ENCODE results near the gene SCLY. TPM values are rescaled to one million over a fixed set of nuclear protein-coding genes. Genes with fewer than 3 reads are reported as not detected.
A peak's percentile ranks its signal among the peaks of the same experiment; 100 is the strongest.

SCLY gene
- total RNA-seq, 4 donors from 2014 or later: 5.5 to 14.5 (median 9.6) TPM

DNA sequence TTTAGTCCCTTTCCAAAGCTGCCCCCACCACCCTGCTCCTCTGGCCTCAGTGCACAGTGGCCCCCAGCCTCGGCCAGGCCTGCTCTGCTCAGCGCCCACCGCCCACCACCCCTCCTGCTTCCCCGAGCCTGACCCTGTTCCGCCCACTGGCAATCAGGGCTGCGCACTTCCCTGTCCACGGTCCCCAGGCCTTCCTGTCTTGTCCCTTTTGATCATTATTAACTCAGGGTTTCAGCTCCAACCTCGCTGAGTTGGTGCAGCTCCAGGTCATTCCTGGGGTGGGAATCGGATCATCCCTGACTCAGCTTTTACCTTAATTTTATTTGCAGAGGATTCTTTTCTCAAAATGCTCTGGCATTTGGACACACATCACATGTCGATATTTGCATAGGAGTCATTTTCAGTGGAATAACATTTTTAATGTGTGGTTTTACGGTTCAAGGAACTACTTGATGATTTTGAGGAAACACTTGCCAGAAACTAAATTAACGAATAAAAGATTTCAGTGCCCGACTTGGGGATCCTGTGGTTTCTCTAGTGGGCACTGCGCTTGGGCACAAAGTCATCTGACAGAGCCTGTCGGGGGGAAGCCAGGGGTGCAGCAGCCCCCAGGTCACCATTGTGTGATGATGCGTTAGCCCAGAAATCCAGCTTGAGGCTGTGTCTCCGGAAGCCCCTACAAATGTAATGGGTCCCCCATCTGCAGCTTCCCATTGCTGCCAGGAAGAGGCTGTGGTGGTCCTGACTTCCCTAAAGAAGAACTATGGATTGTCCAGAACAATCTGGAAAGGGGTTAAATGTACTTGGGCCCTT is 38.3 kb downstream of the SCLY start:
- H3K4me3 ChIP-seq: no peak overlapping the region
- no peaks in the 10 kb centered on the region for H3K36me3 ChIP-seq
- no peak for TF ChIP-seq POLR2AphosphoS5 (IDR thresholded peaks at IDR 0.05)
- no peak for TF ChIP-seq EP300 (IDR thresholded peaks at IDR 0.05)
- TF ChIP-seq, protein P1, sequence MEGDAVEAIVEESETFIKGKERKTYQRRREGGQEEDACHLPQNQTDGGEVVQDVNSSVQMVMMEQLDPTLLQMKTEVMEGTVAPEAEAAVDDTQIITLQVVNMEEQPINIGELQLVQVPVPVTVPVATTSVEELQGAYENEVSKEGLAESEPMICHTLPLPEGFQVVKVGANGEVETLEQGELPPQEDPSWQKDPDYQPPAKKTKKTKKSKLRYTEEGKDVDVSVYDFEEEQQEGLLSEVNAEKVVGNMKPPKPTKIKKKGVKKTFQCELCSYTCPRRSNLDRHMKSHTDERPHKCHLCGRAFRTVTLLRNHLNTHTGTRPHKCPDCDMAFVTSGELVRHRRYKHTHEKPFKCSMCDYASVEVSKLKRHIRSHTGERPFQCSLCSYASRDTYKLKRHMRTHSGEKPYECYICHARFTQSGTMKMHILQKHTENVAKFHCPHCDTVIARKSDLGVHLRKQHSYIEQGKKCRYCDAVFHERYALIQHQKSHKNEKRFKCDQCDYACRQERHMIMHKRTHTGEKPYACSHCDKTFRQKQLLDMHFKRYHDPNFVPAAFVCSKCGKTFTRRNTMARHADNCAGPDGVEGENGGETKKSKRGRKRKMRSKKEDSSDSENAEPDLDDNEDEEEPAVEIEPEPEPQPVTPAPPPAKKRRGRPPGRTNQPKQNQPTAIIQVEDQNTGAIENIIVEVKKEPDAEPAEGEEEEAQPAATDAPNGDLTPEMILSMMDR (IDR thresholded peaks at IDR 0.05): no peak
- TF ChIP-seq POLR2A (IDR thresholded peaks at IDR 0.05): no peak
- WGBS: 83% methylated on average over 17 of the region's 17 CpGs
- H3K4me1 ChIP-seq: peaks cover 15% of the 10 kb centered on the region
- peak; percentile 54 to 79 for DNase-seq (ENCODE audit: low spot score in 2 of 2)
- H3K27ac ChIP-seq: peak overlapping the region; percentile 65
- no peaks in the 10 kb centered on the region for H3K9me3 ChIP-seq
- H3K27me3 ChIP-seq: no peaks in the 10 kb centered on the region

DNA sequence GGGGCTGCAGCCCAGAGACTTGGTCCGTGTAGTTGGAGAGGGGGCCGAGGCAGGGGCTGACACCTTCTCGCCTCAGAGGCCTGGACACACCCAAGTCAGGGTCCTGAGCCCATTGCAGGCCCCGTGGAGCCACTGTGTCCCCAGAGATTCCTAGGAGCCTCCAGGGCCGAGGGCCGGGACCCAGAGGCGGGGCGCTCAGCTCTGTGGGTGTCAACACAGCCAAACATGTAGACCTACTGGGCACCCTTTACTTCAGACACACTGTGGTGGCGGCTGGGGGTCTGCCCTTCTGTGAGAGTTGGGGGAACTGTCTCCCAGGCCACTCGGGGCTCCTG is 38.9 kb downstream of the SCLY start:
- H3K27ac ChIP-seq: no peak overlapping the region
- H3K27me3 ChIP-seq: no peaks in the 10 kb centered on the region
- no peaks in the 10 kb centered on the region for H3K36me3 ChIP-seq
- 70% methylated on average over 2 of the region's 10 CpGs for WGBS
- H3K4me3 ChIP-seq: no peak overlapping the region
- peaks cover 15% of the 10 kb centered on the region for H3K4me1 ChIP-seq
- peak; percentile 50 to 73 for DNase-seq (ENCODE audit: low spot score in 2 of 2)
- no peaks in the 10 kb centered on the region for H3K9me3 ChIP-seq
- TF ChIP-seq, protein P1 (IDR thresholded peaks at IDR 0.05): no peak

DNA sequence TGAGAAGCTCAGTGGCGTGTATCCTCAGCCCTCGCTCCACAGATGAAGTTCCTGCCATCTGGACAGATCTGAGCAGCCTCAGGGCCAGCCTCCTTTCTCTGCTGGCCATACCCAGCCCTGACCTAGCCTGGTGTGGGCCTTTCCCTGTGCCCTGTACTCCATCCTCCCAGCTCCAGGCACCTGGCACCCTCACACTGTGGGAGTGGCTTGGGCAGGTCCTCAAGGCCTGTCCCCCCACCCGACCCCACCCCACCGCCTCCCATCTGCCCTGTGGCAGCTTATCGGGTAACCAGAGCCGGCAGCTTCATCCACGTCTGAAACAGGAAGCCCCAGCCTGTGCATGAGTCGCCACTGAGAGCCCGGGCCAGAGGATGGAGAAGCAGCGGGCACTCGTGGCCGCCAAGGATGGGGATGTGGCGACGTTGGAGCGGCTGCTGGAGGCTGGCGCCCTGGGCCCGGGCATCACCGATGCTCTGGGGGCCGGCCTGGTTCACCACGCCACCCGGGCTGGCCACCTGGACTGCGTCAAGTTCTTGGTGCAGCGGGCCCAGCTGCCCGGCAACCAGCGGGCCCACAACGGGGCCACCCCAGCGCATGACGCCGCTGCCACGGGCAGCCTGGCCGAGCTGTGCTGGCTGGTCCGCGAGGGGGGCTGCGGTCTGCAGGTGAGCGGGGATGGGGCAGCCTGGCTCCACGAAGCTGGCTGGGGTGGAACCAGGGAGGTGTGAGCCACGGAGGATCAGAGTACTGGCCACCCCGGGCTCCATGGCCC is 39.4 kb downstream of the SCLY start, which contains the start of gene ESPNL:
Gene ESPNL (plus strand): TSS at position 292 of the 772 bp plus-strand sequence. CDS start 80 bp downstream, at position 372.
- Histone ChIP-seq H3K4me1 (peaks cover 15% of the 10 kb centered on the region), H3K9me3 (no peaks in the 10 kb centered on the region), H3K4me3 (no peak within 1 kb of the TSS), H3K36me3 (no peaks in the 10 kb centered on the region), H3K27me3 (no peaks in the 10 kb centered on the region), H3K27ac (no peak within 1 kb of the TSS)
- TF ChIP-seq, protein P1 (IDR thresholded peaks at IDR 0.05): no peak
- TF ChIP-seq POLR2A (IDR thresholded peaks at IDR 0.05): no peak
- no peak for TF ChIP-seq POLR2AphosphoS5 (IDR thresholded peaks at IDR 0.05)
- TF ChIP-seq EP300 (IDR thresholded peaks at IDR 0.05): no peak
- DNase-seq (ENCODE audit: low spot score in 2 of 2): peak; percentile 55 to 67
- 64% methylated on average over 6 of the region's 38 CpGs for WGBS

DNA sequence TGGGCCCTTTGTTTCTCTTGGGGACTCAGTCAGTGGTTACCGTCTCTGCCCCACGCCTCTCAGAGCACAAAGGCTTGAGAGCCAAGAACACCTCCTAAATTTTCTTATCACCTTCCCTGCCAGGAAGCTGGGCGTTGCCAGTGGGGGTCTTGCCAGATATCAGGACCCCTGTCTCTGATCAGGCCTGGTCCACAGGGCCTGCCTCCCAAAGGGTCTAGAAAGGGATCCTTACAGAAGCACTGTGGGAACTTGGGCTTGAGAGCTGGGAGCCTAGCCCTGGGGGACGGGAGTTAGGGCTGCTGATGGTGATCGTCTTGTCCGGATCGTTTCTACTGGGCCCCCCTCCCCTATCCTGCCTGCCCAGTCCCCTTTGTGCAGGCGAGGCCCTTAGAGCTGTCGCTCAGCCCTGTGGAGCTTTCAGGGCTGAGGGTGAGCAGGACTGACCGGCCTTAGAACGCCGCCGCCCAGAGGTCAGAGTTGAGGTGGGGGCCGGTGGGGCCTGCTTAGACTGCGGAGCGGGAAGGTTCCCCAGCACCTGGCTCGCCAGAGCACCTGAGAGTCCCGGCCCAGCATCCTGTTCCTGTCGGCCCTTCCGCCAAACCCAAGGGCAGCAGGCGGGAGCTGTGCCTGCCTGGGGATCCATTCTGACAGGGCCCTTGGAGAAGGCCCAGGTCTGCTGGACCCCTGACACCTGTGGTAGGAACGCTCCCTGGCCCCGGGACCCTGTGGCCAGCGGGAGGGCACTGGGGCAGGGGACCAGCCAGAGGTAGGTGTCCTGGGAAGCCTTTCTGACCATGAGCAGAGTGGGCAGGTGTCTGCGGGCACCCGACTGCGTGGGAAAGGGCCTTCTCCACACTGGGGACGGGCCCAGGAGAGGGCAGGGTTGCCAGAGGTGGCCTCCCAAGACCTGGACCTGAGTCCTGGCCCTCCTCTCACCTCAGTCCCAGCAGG is 40.3 kb downstream of the SCLY start:
- no peak overlapping the region for H3K4me3 ChIP-seq
- TF ChIP-seq POLR2AphosphoS5 (IDR thresholded peaks at IDR 0.05): no peak
- TF ChIP-seq EP300 (IDR thresholded peaks at IDR 0.05): no peak
- TF ChIP-seq POLR2A (IDR thresholded peaks at IDR 0.05): no peak
- TF ChIP-seq, protein P1 (IDR thresholded peaks at IDR 0.05): no peak
- peaks cover 15% of the 10 kb centered on the region for H3K4me1 ChIP-seq
- no peaks in the 10 kb centered on the region for H3K36me3 ChIP-seq
- H3K27me3 ChIP-seq: peaks cover 2% of the 10 kb centered on the region
- peak; percentile 46 to 75 for DNase-seq (ENCODE audit: low spot score in 2 of 2)
- H3K27ac ChIP-seq: no peak overlapping the region
- H3K9me3 ChIP-seq: no peaks in the 10 kb centered on the region
- 100% methylated on average over 4 of the region's 28 CpGs for WGBS

Data from suprapubic skin (tissue), 4 donors.